Gastrocnemius medialis (tissue), 4 donors: Measurements from ENCODE around the gene KRTAP5-5.
"Not testable (repeated sequence)": the region's sequence is repeated elsewhere in the genome, so short reads cannot be mapped to it uniquely, and the experiment has no call there.

ENCODE experiments used
- POLR2A ChIP-seq, 2 donors: fragments of 450-650 bp; IDR thresholded peaks; one replicate each; pipeline ENCODE4 v1.6.1; 2017; ENCODE audit warnings: antibody characterized with exemption in 2 of 2, mild to moderate bottlenecking in 2 of 2, moderate library complexity in 2 of 2
- TF ChIP-seq, protein P1 (sequence below), 5 experiments: fragments of 450-650 bp in 3 of 5; fragments of 200-600 bp in 2 of 5; sonication (generic) in 2 of 5; IDR thresholded peaks in 4 of 5; conservative IDR thresholded peaks in 1 of 5; 1 replicate in 4 of 5; 2 replicates in 1 of 5; pipeline ENCODE4 v1.5.1; 2016 to 2019; ENCODE audit warnings: antibody characterized with exemption in 5 of 5, mild to moderate bottlenecking in 3 of 5, moderate library complexity in 3 of 5

- TF ChIP-seq, protein P1, sequence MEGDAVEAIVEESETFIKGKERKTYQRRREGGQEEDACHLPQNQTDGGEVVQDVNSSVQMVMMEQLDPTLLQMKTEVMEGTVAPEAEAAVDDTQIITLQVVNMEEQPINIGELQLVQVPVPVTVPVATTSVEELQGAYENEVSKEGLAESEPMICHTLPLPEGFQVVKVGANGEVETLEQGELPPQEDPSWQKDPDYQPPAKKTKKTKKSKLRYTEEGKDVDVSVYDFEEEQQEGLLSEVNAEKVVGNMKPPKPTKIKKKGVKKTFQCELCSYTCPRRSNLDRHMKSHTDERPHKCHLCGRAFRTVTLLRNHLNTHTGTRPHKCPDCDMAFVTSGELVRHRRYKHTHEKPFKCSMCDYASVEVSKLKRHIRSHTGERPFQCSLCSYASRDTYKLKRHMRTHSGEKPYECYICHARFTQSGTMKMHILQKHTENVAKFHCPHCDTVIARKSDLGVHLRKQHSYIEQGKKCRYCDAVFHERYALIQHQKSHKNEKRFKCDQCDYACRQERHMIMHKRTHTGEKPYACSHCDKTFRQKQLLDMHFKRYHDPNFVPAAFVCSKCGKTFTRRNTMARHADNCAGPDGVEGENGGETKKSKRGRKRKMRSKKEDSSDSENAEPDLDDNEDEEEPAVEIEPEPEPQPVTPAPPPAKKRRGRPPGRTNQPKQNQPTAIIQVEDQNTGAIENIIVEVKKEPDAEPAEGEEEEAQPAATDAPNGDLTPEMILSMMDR (IDR thresholded peaks at IDR 0.05 in 4 of 5, conservative IDR thresholded peaks at IDR 0.05 in 1 of 5) = not testable (repeated sequence)
- TF ChIP-seq POLR2A (IDR thresholded peaks at IDR 0.05) = not testable (repeated sequence)
Observed at GRCh38 chr11:1607156-1607845, 22.3 kb upstream of the KRTAP5-5 start.
